ENCODE results near the gene NKX2-8.

DNA sequence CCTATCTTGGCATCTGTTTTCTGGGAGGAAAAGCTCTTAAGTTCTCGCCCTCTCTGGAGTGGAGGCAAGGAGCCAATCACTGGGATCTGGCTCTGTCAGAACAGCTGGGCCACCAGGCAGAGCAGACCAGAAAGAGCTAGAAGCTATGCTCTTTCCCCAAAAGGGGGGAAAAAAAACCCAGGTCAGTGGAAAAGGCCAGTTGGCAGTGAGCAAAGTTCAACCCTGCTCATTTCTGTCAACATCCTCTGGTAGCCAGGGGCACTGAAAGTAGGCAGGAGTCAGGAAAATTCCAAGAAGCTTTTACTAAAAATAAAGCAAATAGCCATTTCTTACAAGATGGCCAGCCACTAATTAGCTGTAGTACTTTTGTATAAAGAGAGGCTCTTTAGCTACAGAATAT, 42.6 kb upstream of the NKX2-8 start:
- TF ChIP-seq GATA3 (IDR thresholded peaks at IDR 0.05; ENCODE audit: low read depth, low read length) (no peak), GATA2 (IDR thresholded peaks at IDR 0.05; ENCODE audit: low read depth, low read length) (no peak)

All from SH-SY5Y (cell line).